ENCODE measurements around the gene CCDC14. TPM values are rescaled to one million over a fixed set of nuclear protein-coding genes. Genes with fewer than 3 reads are reported as not detected.

CCDC14 gene
- total and polyA plus RNA-seq, 2 of the 4 experiments (the other 2 are of a cell fraction): 82.1 to 109 TPM

GRCh38 chr3:124007186-124007585 lies 46.2 kb upstream of the CCDC14 start:
- Histone ChIP-seq H2AFZ (replicated peaks; ENCODE audit: low read length, poor library complexity) (no peak overlapping the region), H2BK15ac (ENCODE audit: low read depth, low read length) (no peak overlapping the region), H3K27me3 (ENCODE audit: control insufficient read depth, insufficient read depth, low read length) (peaks cover 25% of the 10 kb centered on the region), H4K8ac (ENCODE audit: low read depth in 2 of 2, low read length in 2 of 2) (no peak overlapping the region), H3K14ac (replicated peaks; ENCODE audit: low read depth, low read length) (no peak overlapping the region), H3K9ac (ENCODE audit: low read depth, low read length) (no peak overlapping the region), H3K4ac (ENCODE audit: low read depth, low read length) (no peak overlapping the region), H3K36me3 (ENCODE audit: control insufficient read depth, insufficient read depth, low read length) (no peaks in the 10 kb centered on the region), H3K4me1 (ENCODE audit: control insufficient read depth, insufficient read depth, low read length) (no peaks in the 10 kb centered on the region), H3K4me3 (ENCODE audit: insufficient read depth, low read depth, low read length) (no peak overlapping the region), H4K91ac (ENCODE audit: insufficient read depth, low read depth, low read length) (no peak overlapping the region), H2BK5ac (ENCODE audit: low read depth, low read length, poor library complexity, severe bottlenecking) (no peak overlapping the region), H4K5ac (ENCODE audit: low read depth, low read length) (no peak overlapping the region), H3K9me1 (ENCODE audit: insufficient read depth, low read length) (no peaks in the 10 kb centered on the region), H3K9me3 (ENCODE audit: control insufficient read depth, insufficient read depth, low read length) (no peaks in the 10 kb centered on the region), H2BK20ac (ENCODE audit: low read depth, low read length) (no peak overlapping the region), H2AK5ac (ENCODE audit: low read depth, low read length) (no peak overlapping the region), H3K23ac (ENCODE audit: low read depth, low read length) (no peak overlapping the region), H3K27ac (ENCODE audit: insufficient read depth, low read length) (no peak overlapping the region), H3K79me1 (ENCODE audit: low read depth in 1 of 2, low read length in 2 of 2) (no peaks in the 10 kb centered on the region), H3K18ac (ENCODE audit: low read depth, low read length) (no peak overlapping the region), H3K56ac (ENCODE audit: extremely low read depth, insufficient read depth, low read length) (no peak overlapping the region), H4K20me1 (ENCODE audit: insufficient read depth, low read length) (no peaks in the 10 kb centered on the region), H3K4me2 (ENCODE audit: low read depth, low read length) (no peak overlapping the region), H2BK120ac (ENCODE audit: low read depth, low read length) (no peak overlapping the region), H2AK9ac (replicated peaks; ENCODE audit: low read depth, low read length, poor library complexity) (no peak overlapping the region)
- TF ChIP-seq SMC3 (IDR thresholded peaks at IDR 0.05; ENCODE audit: low read depth, low read length) (no peak), BHLHE40 (IDR thresholded peaks at IDR 0.05; ENCODE audit: low read depth, low read length) (0 out of 2 replicates have a peak, but pooled peaks have one; percentile 18), FOS (IDR thresholded peaks at IDR 0.05; ENCODE audit: low read depth, low read length) (no peak), MXI1 (IDR thresholded peaks at IDR 0.05; ENCODE audit: borderline replicate concordance, low read depth, low read length) (no peak), CHD1 (IDR thresholded peaks at IDR 0.05; ENCODE audit: low read depth, low read length) (no peak), RCOR1 (IDR thresholded peaks at IDR 0.05; ENCODE audit: insufficient replicate concordance, low read length) (no peak), RFX5 (IDR thresholded peaks at IDR 0.05; ENCODE audit: low read depth, low read length) (no peak), MAZ (IDR thresholded peaks at IDR 0.05; ENCODE audit: borderline replicate concordance, low read depth, low read length) (no peak), CEBPB (IDR thresholded peaks at IDR 0.05; ENCODE audit: low read depth, low read length) (no peak), POLR2A (IDR thresholded peaks at IDR 0.05; ENCODE audit: low read depth, low read length) (no peak), NFE2L2 (IDR thresholded peaks at IDR 0.05; ENCODE audit: low read depth, low read length) (no peak)
- TF ChIP-seq, protein P1, sequence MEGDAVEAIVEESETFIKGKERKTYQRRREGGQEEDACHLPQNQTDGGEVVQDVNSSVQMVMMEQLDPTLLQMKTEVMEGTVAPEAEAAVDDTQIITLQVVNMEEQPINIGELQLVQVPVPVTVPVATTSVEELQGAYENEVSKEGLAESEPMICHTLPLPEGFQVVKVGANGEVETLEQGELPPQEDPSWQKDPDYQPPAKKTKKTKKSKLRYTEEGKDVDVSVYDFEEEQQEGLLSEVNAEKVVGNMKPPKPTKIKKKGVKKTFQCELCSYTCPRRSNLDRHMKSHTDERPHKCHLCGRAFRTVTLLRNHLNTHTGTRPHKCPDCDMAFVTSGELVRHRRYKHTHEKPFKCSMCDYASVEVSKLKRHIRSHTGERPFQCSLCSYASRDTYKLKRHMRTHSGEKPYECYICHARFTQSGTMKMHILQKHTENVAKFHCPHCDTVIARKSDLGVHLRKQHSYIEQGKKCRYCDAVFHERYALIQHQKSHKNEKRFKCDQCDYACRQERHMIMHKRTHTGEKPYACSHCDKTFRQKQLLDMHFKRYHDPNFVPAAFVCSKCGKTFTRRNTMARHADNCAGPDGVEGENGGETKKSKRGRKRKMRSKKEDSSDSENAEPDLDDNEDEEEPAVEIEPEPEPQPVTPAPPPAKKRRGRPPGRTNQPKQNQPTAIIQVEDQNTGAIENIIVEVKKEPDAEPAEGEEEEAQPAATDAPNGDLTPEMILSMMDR (conservative IDR thresholded peaks at IDR 0.05; ENCODE audit: low read depth, low read length): no peak
- TF ChIP-seq, protein P2, sequence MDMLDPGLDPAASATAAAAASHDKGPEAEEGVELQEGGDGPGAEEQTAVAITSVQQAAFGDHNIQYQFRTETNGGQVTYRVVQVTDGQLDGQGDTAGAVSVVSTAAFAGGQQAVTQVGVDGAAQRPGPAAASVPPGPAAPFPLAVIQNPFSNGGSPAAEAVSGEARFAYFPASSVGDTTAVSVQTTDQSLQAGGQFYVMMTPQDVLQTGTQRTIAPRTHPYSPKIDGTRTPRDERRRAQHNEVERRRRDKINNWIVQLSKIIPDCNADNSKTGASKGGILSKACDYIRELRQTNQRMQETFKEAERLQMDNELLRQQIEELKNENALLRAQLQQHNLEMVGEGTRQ (IDR thresholded peaks at IDR 0.05; ENCODE audit: low read depth, low read length): 0 out of 2 replicates have a peak, but pooled peaks have one; percentile 44
- TF ChIP-seq, protein P3, sequence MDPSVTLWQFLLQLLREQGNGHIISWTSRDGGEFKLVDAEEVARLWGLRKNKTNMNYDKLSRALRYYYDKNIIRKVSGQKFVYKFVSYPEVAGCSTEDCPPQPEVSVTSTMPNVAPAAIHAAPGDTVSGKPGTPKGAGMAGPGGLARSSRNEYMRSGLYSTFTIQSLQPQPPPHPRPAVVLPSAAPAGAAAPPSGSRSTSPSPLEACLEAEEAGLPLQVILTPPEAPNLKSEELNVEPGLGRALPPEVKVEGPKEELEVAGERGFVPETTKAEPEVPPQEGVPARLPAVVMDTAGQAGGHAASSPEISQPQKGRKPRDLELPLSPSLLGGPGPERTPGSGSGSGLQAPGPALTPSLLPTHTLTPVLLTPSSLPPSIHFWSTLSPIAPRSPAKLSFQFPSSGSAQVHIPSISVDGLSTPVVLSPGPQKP (IDR thresholded peaks at IDR 0.05; ENCODE audit: borderline replicate concordance, low read depth, low read length): no peak
- dilution Hi-C loops (cut with HindIII; ENCODE audit: low sequenced_read_pairs, unreplicated experiment) (no loop called here), in situ Hi-C loops (cut with MboI; ENCODE audit: low sequenced_read_pairs) (no loop called here), intact Hi-C loops (cut with micrococcal nuclease) (no loop called here)
- ATAC-seq (ENCODE audit: low read depth): no peak
- BruUV-seq (replicated peaks): no TSS peak
- ChIA-PET CTCF (no interaction called here), POLR2A (ENCODE audit: unreplicated experiment) (no interaction called here)
- WGBS, 2 experiments (ENCODE audit: extremely low coverage in 2 of 2, insufficient read length in 1 of 2): no CpG with 5 or more reads among the region's 4 CpGs
- DNase-seq: peak; percentile 15
